ENCODE results near the gene TBPL1.

The TBPL1 gene

GRCh38 chr6:134005800-134006199, 52.8 kb downstream of the TBPL1 start:
- DNase-seq (ENCODE audit: extremely low read depth in 1 of 2, low read depth in 1 of 2): no peak

GRCh38 chr6:134007077-134007476, 54.1 kb downstream of the TBPL1 start:
- no peak for DNase-seq (ENCODE audit: extremely low read depth in 1 of 2, low read depth in 1 of 2)

GRCh38 chr6:134009876-134010275, 56.9 kb downstream of the TBPL1 start:
- DNase-seq (ENCODE audit: extremely low read depth in 1 of 2, low read depth in 1 of 2): no peak

- no peak for DNase-seq (ENCODE audit: extremely low read depth in 1 of 2, low read depth in 1 of 2)
Measured at GRCh38 chr6:134010400-134010799, 57.4 kb downstream of the TBPL1 start.

- DNase-seq (ENCODE audit: extremely low read depth in 1 of 2, low read depth in 1 of 2): no peak
Measured at GRCh38 chr6:134010974-134011373, 58.0 kb downstream of the TBPL1 start.

- DNase-seq (ENCODE audit: extremely low read depth in 1 of 2, low read depth in 1 of 2): no peak
Measured at GRCh38 chr6:134014588-134015137, 61.6 kb downstream of the TBPL1 start.

- DNase-seq (ENCODE audit: extremely low read depth in 1 of 2, low read depth in 1 of 2): no peak
Measured at GRCh38 chr6:134015719-134016557, 62.9 kb downstream of the TBPL1 start.

- DNase-seq (ENCODE audit: extremely low read depth in 1 of 2, low read depth in 1 of 2): no peak
Measured at GRCh38 chr6:134016558-134016814, 63.5 kb downstream of the TBPL1 start.

- DNase-seq (ENCODE audit: extremely low read depth in 1 of 2, low read depth in 1 of 2): no peak
Measured at GRCh38 chr6:134020071-134020470, 67.0 kb downstream of the TBPL1 start.

GRCh38 chr6:134020543-134020942, 67.5 kb downstream of the TBPL1 start:
- no peak for DNase-seq (ENCODE audit: extremely low read depth in 1 of 2, low read depth in 1 of 2)

- DNase-seq (ENCODE audit: extremely low read depth in 1 of 2, low read depth in 1 of 2): no peak
Measured at GRCh38 chr6:134020968-134021367, 67.9 kb downstream of the TBPL1 start.

GRCh38 chr6:134021396-134022122, 68.5 kb downstream of the TBPL1 start:
- DNase-seq (ENCODE audit: extremely low read depth in 1 of 2, low read depth in 1 of 2): no peak

GRCh38 chr6:134022650-134023049, 69.6 kb downstream of the TBPL1 start:
- DNase-seq (ENCODE audit: extremely low read depth in 1 of 2, low read depth in 1 of 2): no peak

GRCh38 chr6:134026597-134026996, 73.6 kb downstream of the TBPL1 start:
- DNase-seq (ENCODE audit: extremely low read depth in 1 of 2, low read depth in 1 of 2): no peak

- no peak for DNase-seq (ENCODE audit: extremely low read depth in 1 of 2, low read depth in 1 of 2)
Measured at GRCh38 chr6:134028438-134028837, 75.4 kb downstream of the TBPL1 start.

GRCh38 chr6:134029495-134030455, 76.8 kb downstream of the TBPL1 start:
- DNase-seq (ENCODE audit: extremely low read depth in 1 of 2, low read depth in 1 of 2): no peak

GRCh38 chr6:134031696-134032255, 78.8 kb downstream of the TBPL1 start:
- DNase-seq (ENCODE audit: extremely low read depth in 1 of 2, low read depth in 1 of 2): no peak

- DNase-seq (ENCODE audit: extremely low read depth in 1 of 2, low read depth in 1 of 2): no peak
Measured at GRCh38 chr6:134034478-134034877, 81.5 kb downstream of the TBPL1 start.

- no peak for DNase-seq (ENCODE audit: extremely low read depth in 1 of 2, low read depth in 1 of 2)
Measured at GRCh38 chr6:134034961-134035822, 82.2 kb downstream of the TBPL1 start.

GRCh38 chr6:134035823-134036296, 82.8 kb downstream of the TBPL1 start:
- no peak for DNase-seq (ENCODE audit: extremely low read depth in 1 of 2, low read depth in 1 of 2)
